GM12878 (cell line): Measurements from ENCODE around the gene ZSCAN32. TPM values are rescaled to one million over a fixed set of nuclear protein-coding genes. Genes with fewer than 3 reads are reported as not detected.

Experiments used
- ATF2 ChIP-seq: IDR thresholded peaks from 2 replicates; pipeline ENCODE4 v1.6.1; 2012; ENCODE audit warnings: low read length, inconsistent platforms
- CEBPB ChIP-seq, 2 experiments: fragments of 150-350 bp in 1 of 2; IDR thresholded peaks; 2 replicates each; pipeline ENCODE4 v1.6.1; 2012 to 2014; ENCODE audit warnings: low read depth in 2 of 2, low read length in 2 of 2, borderline replicate concordance in 1 of 2, inconsistent platforms in 1 of 2
- CHD1 ChIP-seq: IDR thresholded peaks from 2 replicates; pipeline ENCODE4 v1.6.1; 2012; ENCODE audit warnings: low read depth, low read length, improper control_type of control experiment
- DPF2 ChIP-seq: fragments of 450-650 bp; IDR thresholded peaks from 2 replicates; pipeline ENCODE4 v1.6.1; 2017; ENCODE audit warnings: mild to moderate bottlenecking
- E4F1 ChIP-seq: fragments of 450-650 bp; IDR thresholded peaks from 2 replicates; pipeline ENCODE4 v1.6.1; 2018; ENCODE audit warnings: borderline replicate concordance, mild to moderate bottlenecking; ENCODE audit not compliant: partially characterized antibody
- FOS ChIP-seq: IDR thresholded peaks from 3 replicates; pipeline ENCODE4 v1.6.1; 2011; ENCODE audit warnings: borderline replicate concordance; ENCODE audit not compliant: insufficient read length; ENCODE audit errors: extremely low read depth
- HDGF ChIP-seq: fragments of 450-650 bp; IDR thresholded peaks from 2 replicates; pipeline ENCODE4 v1.6.1; 2016; ENCODE audit warnings: antibody characterized with exemption
- IKZF2 ChIP-seq, 2 experiments: fragments of 450-650 bp; IDR thresholded peaks; 2 replicates each; pipeline ENCODE4 v1.6.1; 2017; ENCODE audit warnings: mild to moderate bottlenecking in 2 of 2, moderate library complexity in 2 of 2
- IRF4 ChIP-seq: IDR thresholded peaks from 2 replicates; pipeline ENCODE4 v1.6.1; 2011; ENCODE audit warnings: low read depth, low read length
- MXI1 ChIP-seq: fragments of 150-350 bp; IDR thresholded peaks from 2 replicates; pipeline ENCODE4 v1.6.1; 2011; ENCODE audit warnings: low read depth, mild to moderate bottlenecking, inconsistent platforms, low read length, improper control_type of control experiment
- NFIC ChIP-seq: IDR thresholded peaks from 2 replicates; pipeline ENCODE4 v1.6.1; 2012; ENCODE audit warnings: low read depth, mild to moderate bottlenecking, inconsistent platforms, low read length, moderate library complexity
- RB1 ChIP-seq: fragments of 450-650 bp; formaldehyde crosslinking; IDR thresholded peaks from 2 replicates; pipeline ENCODE4 v1.6.1; 2017; ENCODE audit warnings: mild to moderate bottlenecking, borderline replicate concordance
- RCOR1 ChIP-seq: conservative IDR thresholded peaks from 2 replicates; pipeline ENCODE4 v1.6.1; 2012; ENCODE audit warnings: low read depth, low read length, improper control_type of control experiment
- RFX5 ChIP-seq: IDR thresholded peaks from 2 replicates; pipeline ENCODE4 v1.6.1; 2011; ENCODE audit warnings: low read depth, low read length, improper control_type of control experiment
- SIX5 ChIP-seq: IDR thresholded peaks from 2 replicates; pipeline ENCODE4 v1.6.1; 2011; ENCODE audit warnings: mild to moderate bottlenecking, low read depth, low read length, moderate library complexity; ENCODE audit not compliant: severe bottlenecking
- SKIL ChIP-seq: fragments of 450-650 bp; IDR thresholded peaks from 2 replicates; pipeline ENCODE4 v1.6.1; 2017; ENCODE audit warnings: mild to moderate bottlenecking, low read depth, inconsistent platforms; ENCODE audit not compliant: poor library complexity, severe bottlenecking
- SMC3 ChIP-seq: IDR thresholded peaks from 2 replicates; pipeline ENCODE4 v1.6.1; 2011; ENCODE audit warnings: low read length, improper control_type of control experiment, borderline replicate concordance
- TCF12 ChIP-seq: IDR thresholded peaks from 2 replicates; pipeline ENCODE4 v1.6.1; 2011; ENCODE audit warnings: low read depth, mild to moderate bottlenecking, low read length
- WRNIP1 ChIP-seq: IDR thresholded peaks from 2 replicates; pipeline ENCODE4 v1.6.1; 2011; ENCODE audit warnings: low read depth, low read length, improper control_type of control experiment, borderline replicate concordance
- YY1 ChIP-seq: IDR thresholded peaks from 2 replicates; pipeline ENCODE4 v1.6.1; 2011; ENCODE audit warnings: low read depth, mild to moderate bottlenecking, low read length
- ZBTB4 ChIP-seq: fragments of 450-650 bp; formaldehyde crosslinking; IDR thresholded peaks from 2 replicates; pipeline ENCODE4 v1.4.0; 2022; ENCODE audit warnings: mild to moderate bottlenecking, moderate library complexity
- polyA plus RNA-seq, 11 experiments: library from polyadenylated mRNA; depleted of rRNA in 4 of 11; unstranded in 6 of 11; stranded (reverse) in 5 of 11; fragments of >200 nt; fragmentation: Nextera tagmentation in 4 of 11; fragmentation: Illumina TruSeq in 1 of 11; extraction: Ambion mirVana in 4 of 11; extraction: Trizol in 1 of 11; gene quantifications; 1 replicate in 1 of 11; 2 replicates in 10 of 11; pipeline versions ENCODE4 v1.2.1 to v1.2.3, GENCODE V29; 2011 to 2016; ENCODE audit warnings: inconsistent platforms in 2 of 11, missing spikeins in 2 of 11, low read depth in 1 of 11
- total RNA-seq, 4 experiments: library from RNA; depleted of rRNA in 3 of 4; stranded (reverse); fragments of >200 nt in 3 of 4; fragmentation: Illumina TruSeq in 1 of 4; extraction: Trizol in 1 of 4; gene quantifications; 2 replicates each; pipeline versions ENCODE4 v1.2.1 to v1.2.3, GENCODE V29; 2013 to 2021

The ZSCAN32 gene
- total and polyA plus RNA-seq, 10 of the 15 experiments (the other 5 are each of a cell fraction or from before 2014, with no cell fraction given): 9.6 to 23.8 (median 15.5) TPM

- TF ChIP-seq FOS: no peak
- peak; percentile 9; the same call in 1 of the 2 replicates for TF ChIP-seq YY1
- TF ChIP-seq SKIL: no peak
- peak; percentile 70 for TF ChIP-seq RFX5
- TF ChIP-seq IKZF2 (IDR thresholded peaks at IDR 0.05): peak in 1 of 2 experiments; percentile 10; a peak in 1 of 4 replicates
- no peak for TF ChIP-seq ATF2
- TF ChIP-seq RCOR1: no peak
- TF ChIP-seq ZBTB4: no peak
- TF ChIP-seq SIX5: no peak
- TF ChIP-seq E4F1: no peak
- no peak for TF ChIP-seq DPF2
- no peak for TF ChIP-seq CEBPB (IDR thresholded peaks at IDR 0.05; ENCODE audit: borderline replicate concordance in 1 of 2, low read depth in 2 of 2, low read length in 2 of 2)
- TF ChIP-seq TCF12: no peak
- no peak for TF ChIP-seq WRNIP1
- TF ChIP-seq MXI1: peak; percentile 46; the same call in 1 of the 2 replicates
- TF ChIP-seq CHD1: no peak
- no peak for TF ChIP-seq HDGF
- TF ChIP-seq NFIC: no peak
- no peak for TF ChIP-seq IRF4
- no peak for TF ChIP-seq SMC3
- TF ChIP-seq RB1: 0 out of 2 replicates have a peak, but pooled peaks have one; percentile 16
Measured at GRCh38 chr16:3443108-3444031, 42.6 kb upstream of the ZSCAN32 start, which contains the start of the genes NAA60 and ZNF597 (continued).
